HEK293T (cell line): ENCODE results near the gene DLG5.

Source experiments
- CTBP1 ChIP-seq: fragments of 450-650 bp; IDR thresholded peaks from 2 replicates; pipeline ENCODE4 v1.6.1; 2016; ENCODE audit warnings: borderline replicate concordance
- ELF4 ChIP-seq: fragments of 450-650 bp; IDR thresholded peaks from 2 replicates; pipeline ENCODE4 v1.6.1; 2017; ENCODE audit warnings: antibody characterized with exemption
- FOXA1 ChIP-seq: fragments of 450-650 bp; IDR thresholded peaks from 2 replicates; pipeline ENCODE4 v1.6.1; 2016; ENCODE audit warnings: mild to moderate bottlenecking
- FOXK2 ChIP-seq: fragments of 450-650 bp; IDR thresholded peaks from 2 replicates; pipeline ENCODE4 v1.6.1; 2016; ENCODE audit warnings: mild to moderate bottlenecking
- FOXM1 ChIP-seq: fragments of 450-650 bp; IDR thresholded peaks from 2 replicates; pipeline ENCODE4 v1.6.1; 2017; ENCODE audit warnings: mild to moderate bottlenecking, borderline replicate concordance
- HDGF ChIP-seq: fragments of 450-650 bp; IDR thresholded peaks from 2 replicates; pipeline ENCODE4 v1.6.1; 2017; ENCODE audit warnings: antibody characterized with exemption, borderline replicate concordance
- LEF1 ChIP-seq: fragments of 450-650 bp; IDR thresholded peaks from 2 replicates; pipeline ENCODE4 v1.6.1; 2017; ENCODE audit warnings: mild to moderate bottlenecking, borderline replicate concordance
- SP1 ChIP-seq: fragments of 450-650 bp; IDR thresholded peaks from 2 replicates; pipeline ENCODE4 v1.6.1; 2017
- TARDBP ChIP-seq: fragments of 450-650 bp; IDR thresholded peaks from 2 replicates; pipeline ENCODE4 v1.6.1; 2016
- ZNF384 ChIP-seq: fragments of 450-650 bp; IDR thresholded peaks from 2 replicates; pipeline ENCODE4 v1.6.1; 2016

GRCh38 chr10:77828377-77828776 lies 98.2 kb downstream of the DLG5 start:
- TF ChIP-seq ELF4 (no peak), FOXK2 (no peak), CTBP1 (no peak), FOXA1 (no peak), LEF1 (no peak), FOXM1 (no peak), TARDBP (no peak), ZNF384 (no peak), HDGF (no peak), SP1 (no peak)
